Measurements from ENCODE around the gene SLCO3A1.

- no peak for TF ChIP-seq CTCF (IDR thresholded peaks at IDR 0.05 in 2 of 3, conservative IDR thresholded peaks at IDR 0.05 in 1 of 3; ENCODE audit: borderline replicate concordance in 1 of 3, insufficient read depth in 1 of 3, low read depth in 2 of 3, low read length in 2 of 3)
- no peak for TF ChIP-seq ZBTB33 (IDR thresholded peaks at IDR 0.05; ENCODE audit: extremely low read depth, insufficient replicate concordance, low read length)
- TF ChIP-seq POLR2AphosphoS5 (IDR thresholded peaks at IDR 0.05; ENCODE audit: low read depth, low read length) = no peak
- TF ChIP-seq EZH2 (IDR thresholded peaks at IDR 0.05) = no peak
- TF ChIP-seq YY1 (IDR thresholded peaks at IDR 0.05; ENCODE audit: extremely low read depth, insufficient replicate concordance, low read depth, low read length) = no peak
- no peak for TF ChIP-seq POLR2A (IDR thresholded peaks at IDR 0.05; ENCODE audit: borderline replicate concordance, extremely low read depth, insufficient read depth, insufficient read length)
- TF ChIP-seq SIN3A (IDR thresholded peaks at IDR 0.05; ENCODE audit: low read depth) = no peak
- no peak for TF ChIP-seq EZH2phosphoT487 (IDR thresholded peaks at IDR 0.05; ENCODE audit: borderline replicate concordance)
- TF ChIP-seq ZFX (IDR thresholded peaks at IDR 0.05) = no peak
- TF ChIP-seq ZNF274 (IDR thresholded peaks at IDR 0.05; ENCODE audit: low read depth, low read length) = no peak
- TF ChIP-seq, protein P1, sequence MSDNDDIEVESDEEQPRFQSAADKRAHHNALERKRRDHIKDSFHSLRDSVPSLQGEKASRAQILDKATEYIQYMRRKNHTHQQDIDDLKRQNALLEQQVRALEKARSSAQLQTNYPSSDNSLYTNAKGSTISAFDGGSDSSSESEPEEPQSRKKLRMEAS (IDR thresholded peaks at IDR 0.05) = no peak
- no peak for TF ChIP-seq RAD21 (IDR thresholded peaks at IDR 0.05; ENCODE audit: low read depth)
- no peak for TF ChIP-seq ATF3 (IDR thresholded peaks at IDR 0.05)
Measured at GRCh38 chr15:91857224-91857585, 3.7 kb downstream of the SLCO3A1 start.

Measured in HCT116 (cell line).